ENCODE results near the gene SERPINA1.

Gene SERPINA1

GRCh38 chr14:94397289-94398181 lies 9.1 kb upstream of the SERPINA1 start:
- DNase-seq (ENCODE audit: low spot score): no peak

- no peak for DNase-seq (ENCODE audit: low spot score)
These were observed 8.3 kb upstream of the SERPINA1 start for GRCh38 chr14:94396628-94397225.

- no peak for DNase-seq (ENCODE audit: low spot score)
These were observed 7.6 kb upstream of the SERPINA1 start for GRCh38 chr14:94395888-94396574.

- DNase-seq (ENCODE audit: low spot score): no peak
These were observed 7.0 kb upstream of the SERPINA1 start for GRCh38 chr14:94395282-94395887.

- DNase-seq (ENCODE audit: low spot score): no peak
These were observed 6.3 kb upstream of the SERPINA1 start for GRCh38 chr14:94394581-94395207.

- no peak for DNase-seq (ENCODE audit: low spot score)
These were observed 5.7 kb upstream of the SERPINA1 start for GRCh38 chr14:94394025-94394493.

GRCh38 chr14:94393474-94393873 lies 5.1 kb upstream of the SERPINA1 start:
- no peak for DNase-seq (ENCODE audit: low spot score)

- no peak for DNase-seq (ENCODE audit: low spot score)
These were observed 4.1 kb upstream of the SERPINA1 start for GRCh38 chr14:94392510-94392935.

GRCh38 chr14:94391281-94391975 lies 3.0 kb upstream of the SERPINA1 start:
- DNase-seq (ENCODE audit: low spot score): no peak

- DNase-seq (ENCODE audit: low spot score): no peak
These were observed 2.1 kb upstream of the SERPINA1 start for GRCh38 chr14:94390372-94391086.

- no peak for DNase-seq (ENCODE audit: low spot score)
These were observed 1.4 kb upstream of the SERPINA1 start for GRCh38 chr14:94389731-94390371.

GRCh38 chr14:94389104-94389469 lies 685 bp upstream of the SERPINA1 start:
- DNase-seq (ENCODE audit: low spot score): no peak

GRCh38 chr14:94388027-94388383 lies 397 bp downstream of the SERPINA1 start:
- DNase-seq (ENCODE audit: low spot score): no peak

GRCh38 chr14:94387051-94388026 lies 1.1 kb downstream of the SERPINA1 start:
- DNase-seq (ENCODE audit: low spot score): no peak

GRCh38 chr14:94386085-94387031 lies 2.0 kb downstream of the SERPINA1 start:
- DNase-seq (ENCODE audit: low spot score): no peak

GRCh38 chr14:94385553-94386057 lies 2.8 kb downstream of the SERPINA1 start:
- no peak for DNase-seq (ENCODE audit: low spot score)

- no peak for DNase-seq (ENCODE audit: low spot score)
These were observed 4.1 kb downstream of the SERPINA1 start for GRCh38 chr14:94384342-94384741.

GRCh38 chr14:94383777-94384176 lies 4.6 kb downstream of the SERPINA1 start:
- DNase-seq (ENCODE audit: low spot score): no peak

Data from iPS-NIHi11 (cell line).